Measurements from ENCODE around the gene SMIM35. TPM values are rescaled to one million over a fixed set of nuclear protein-coding genes. Genes with fewer than 3 reads are reported as not detected.

The SMIM35 gene
- total RNA-seq, 1 donor from 2014 or later = not detected

DNA sequence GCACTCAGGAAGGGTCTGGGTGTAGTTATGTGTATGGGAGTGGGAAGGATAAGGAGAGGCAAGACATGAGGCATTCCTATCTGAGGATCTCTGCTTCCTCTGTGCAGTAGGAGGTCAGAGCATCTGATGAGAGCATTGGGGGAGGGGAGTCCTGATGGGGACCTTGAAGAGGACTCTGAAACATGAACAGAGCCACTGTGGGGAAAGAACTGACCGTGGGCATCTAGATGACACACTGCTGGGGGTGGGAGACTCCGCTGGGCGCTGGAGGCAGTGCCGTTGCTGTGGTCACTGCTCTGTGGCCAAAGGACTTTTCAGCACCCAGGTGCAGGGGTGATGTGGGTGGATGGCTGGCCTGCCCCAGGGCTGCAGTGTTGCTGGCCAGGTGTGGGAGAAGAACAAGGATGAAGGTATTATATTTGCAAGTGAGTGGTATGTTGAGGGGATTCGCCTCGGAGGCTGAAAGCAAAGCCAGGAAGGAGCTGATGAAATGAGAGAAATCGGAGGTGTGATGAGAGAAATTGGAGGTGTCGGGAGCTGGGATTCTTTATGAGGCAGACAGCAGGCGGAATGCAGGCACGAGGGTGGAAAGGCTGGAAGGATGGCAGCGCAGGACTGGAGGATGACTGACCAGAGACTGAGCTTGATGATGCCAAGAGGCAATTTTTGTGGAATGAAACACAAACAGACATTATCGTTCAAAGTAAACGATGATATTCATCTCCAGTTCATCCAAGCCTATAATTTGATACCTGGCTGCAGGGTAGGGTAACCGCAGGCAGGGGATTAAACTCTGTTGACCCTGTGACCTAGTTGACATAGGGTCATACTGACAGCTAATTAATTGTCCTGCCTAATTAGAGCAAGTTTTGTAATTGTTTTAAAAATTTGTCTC lies 29.3 kb downstream of the SMIM35 start:
- DNase-seq = no peak

GRCh38 chr11:118056806-118057205 lies 30.0 kb downstream of the SMIM35 start:
- DNase-seq = no peak

GRCh38 chr11:118055966-118056365 lies 30.8 kb downstream of the SMIM35 start:
- DNase-seq = no peak

DNA sequence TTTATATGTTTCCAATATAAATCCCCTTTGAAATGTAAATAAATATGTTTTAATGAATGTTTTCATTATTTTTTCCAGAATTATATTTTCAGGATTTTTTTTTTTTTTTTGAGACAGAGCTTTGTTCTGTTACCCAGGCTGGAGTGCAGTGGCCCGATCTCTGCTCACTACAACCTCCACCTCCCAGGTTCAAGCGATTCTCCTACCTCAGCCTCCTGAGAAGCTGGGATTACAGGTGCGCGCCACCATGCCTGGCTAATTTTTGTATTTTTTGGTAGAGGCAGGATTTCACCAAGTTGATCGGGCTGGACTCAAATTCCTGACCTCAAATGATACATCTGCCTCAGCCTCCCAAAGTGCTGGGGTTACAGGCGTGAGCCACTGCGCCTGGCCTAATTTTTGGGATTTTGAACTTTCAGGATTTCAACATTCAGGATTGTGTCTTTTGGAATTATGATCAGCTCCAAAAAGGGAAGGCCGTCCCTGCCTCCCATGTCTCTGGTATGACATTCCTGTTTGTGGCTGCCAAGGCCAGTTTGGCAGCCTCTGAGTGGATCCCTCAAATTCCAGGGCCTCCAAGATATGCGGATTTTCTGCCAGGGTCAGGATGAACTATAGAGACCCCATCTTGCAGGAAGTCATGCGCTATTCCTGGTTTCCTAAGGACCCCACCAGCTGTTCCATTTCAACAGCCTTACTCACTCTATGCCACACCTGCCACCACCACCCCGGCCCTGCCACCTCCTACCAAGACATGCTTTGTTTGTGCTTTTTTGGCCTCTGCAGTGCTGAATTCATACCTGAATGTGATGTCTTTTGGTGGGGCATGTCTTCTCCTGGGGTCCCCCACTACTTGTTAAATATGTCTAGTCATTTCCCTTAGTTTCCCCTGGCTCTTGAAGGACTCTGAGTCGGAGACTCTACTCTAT lies 31.8 kb downstream of the SMIM35 start:
- no peak for DNase-seq

GRCh38 chr11:118052581-118053206 lies 34.1 kb downstream of the SMIM35 start:
- no peak for DNase-seq

DNA sequence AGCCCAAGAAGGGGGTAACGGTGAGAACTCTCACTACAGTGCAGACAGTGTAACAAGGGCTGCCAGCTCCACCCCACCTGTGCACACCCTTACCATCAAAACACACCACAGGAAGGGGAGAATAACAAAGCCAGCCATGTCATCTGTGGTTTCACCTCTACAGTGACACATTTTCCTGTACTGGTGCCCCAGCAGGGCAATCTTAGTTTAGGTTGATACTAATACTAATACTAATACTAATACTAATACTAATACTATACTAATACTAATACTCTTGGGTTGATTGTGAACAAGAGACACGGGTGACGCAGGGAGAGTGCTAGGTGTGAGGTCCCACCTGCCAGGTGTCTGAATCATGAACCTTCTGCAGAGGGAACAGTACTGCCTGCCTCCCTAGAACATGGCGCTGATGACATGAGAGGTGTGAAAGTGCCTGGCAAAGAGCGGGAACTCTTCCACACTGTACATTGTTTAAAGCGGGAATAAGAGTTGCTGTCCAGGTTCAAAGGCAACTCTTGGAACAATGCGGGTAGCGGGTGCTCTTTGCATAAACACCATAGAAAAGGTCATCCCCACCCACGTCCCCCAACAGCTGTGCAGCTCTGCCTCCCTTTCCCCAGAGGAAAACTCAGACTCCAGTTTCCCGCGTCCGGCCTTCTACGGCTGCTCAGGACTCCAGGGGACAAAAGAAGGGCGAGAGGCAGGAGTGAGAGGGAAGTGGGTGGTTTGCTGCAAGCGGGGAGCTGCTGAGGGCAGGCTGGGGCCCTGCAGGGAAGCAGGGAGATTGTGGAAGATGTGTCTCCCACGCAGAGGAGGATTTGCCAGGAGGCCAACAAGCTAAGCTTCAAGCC lies 34.9 kb downstream of the SMIM35 start:
- no peak for DNase-seq

DNA sequence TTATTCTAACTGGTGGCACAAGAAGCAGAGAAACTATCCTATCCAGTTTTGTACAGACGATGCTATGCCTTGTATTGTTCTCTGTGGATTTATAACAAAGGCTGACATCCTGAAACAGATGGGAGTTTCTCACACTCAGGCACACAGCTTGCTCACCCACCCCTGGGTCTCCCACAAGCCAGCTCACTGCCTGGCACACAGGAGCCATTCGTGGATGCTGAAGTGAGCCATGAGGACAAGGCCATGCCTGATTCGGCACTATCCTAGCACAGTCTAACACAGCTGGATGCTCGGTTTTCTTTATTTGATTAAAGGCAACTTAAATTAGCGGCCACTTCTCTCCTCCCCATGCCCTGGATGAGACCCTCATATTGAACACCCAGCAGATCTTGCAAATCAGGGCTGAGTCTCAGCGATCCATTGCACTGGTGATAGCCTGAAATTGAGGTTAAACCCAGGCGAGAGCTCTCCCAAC lies 35.6 kb downstream of the SMIM35 start:
- no peak for DNase-seq

GRCh38 chr11:118050208-118050891 lies 36.4 kb downstream of the SMIM35 start:
- no peak for DNase-seq

DNA sequence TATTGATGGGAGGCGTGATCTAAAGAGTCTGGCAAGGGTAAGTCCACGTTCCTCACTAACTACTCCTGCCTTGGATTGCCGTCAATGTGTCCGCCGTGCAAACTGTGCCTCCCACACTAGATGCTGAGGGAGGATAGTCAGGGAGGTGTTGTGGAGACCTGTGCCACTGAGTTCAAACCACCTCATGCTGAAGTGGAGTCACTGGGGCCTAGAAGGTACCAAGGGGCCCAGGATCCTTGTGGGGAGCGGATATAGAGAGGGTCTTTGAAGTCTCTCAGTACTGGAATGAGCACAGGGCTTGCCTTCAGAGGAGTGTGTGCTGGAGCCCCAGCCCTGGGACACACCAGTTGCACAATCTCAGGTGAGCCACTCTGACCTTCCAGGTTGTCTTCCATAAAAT lies 37.0 kb downstream of the SMIM35 start:
- DNase-seq = no peak

- DNase-seq = no peak
These were observed 38.0 kb downstream of the SMIM35 start for GRCh38 chr11:118048472-118049370.

GRCh38 chr11:118047749-118048148 lies 39.0 kb downstream of the SMIM35 start:
- no peak for DNase-seq

- DNase-seq = no peak
These were observed 39.6 kb downstream of the SMIM35 start for GRCh38 chr11:118046964-118047700.

DNA sequence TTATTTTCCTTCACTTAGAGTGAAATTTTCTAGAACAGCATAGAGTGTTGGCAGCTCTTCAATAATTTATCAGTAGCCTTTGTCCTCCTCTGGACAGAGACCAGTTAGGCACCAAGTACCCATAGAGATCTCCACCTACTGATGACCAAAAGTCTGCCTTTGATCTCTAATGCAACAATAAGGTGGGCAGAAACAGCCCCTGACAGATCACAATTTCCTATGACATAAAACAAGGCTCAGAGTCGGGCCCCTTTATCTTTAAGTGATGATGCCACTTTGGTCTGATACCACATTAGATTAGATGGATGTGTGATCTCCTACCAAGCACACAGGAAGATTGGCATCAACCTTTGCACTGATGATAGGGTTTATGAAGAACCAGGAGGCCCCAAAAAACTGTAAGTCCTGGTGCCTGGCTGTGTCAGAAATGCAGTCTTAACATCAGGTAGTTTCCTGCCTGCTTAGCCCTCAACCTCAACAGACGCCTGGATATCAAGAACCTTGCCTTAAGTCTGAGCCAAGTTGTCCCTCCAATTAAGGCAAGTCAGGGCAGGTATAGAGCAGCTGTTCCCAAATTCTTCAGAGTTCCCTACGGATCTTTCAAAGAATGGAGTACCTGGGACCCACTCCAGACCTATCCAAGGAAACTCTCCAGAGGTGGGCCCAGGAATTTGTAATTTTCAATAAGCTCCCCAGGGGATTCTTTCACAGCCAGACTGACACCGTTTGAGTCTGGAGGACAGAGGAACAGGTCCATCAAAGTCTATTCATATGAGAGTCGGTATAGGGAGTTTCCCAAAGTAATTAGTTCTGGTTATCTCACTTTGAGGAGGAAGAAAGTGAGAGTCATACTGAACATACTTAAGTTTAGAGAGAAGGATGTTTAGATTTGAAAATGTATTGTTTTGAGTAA lies 40.5 kb downstream of the SMIM35 start:
- DNase-seq = no peak

DNA sequence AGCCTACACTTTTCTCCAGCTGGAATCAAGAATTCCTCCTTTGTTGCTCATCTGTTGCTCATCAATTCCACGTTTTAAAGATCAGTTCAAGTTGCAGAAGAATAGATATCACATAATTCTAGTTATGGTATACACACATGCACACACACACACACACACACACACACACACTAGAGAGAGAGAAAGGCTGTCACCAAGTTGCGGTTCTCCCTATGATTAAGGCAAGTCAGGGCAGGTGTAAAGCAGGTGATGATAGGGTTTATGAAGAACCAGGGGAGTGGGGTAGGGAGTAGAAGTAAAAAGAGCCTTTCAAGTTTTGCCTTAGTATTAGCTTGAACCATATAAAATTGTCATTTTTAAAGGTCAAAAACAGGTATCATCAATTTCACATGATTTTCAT lies 41.6 kb downstream of the SMIM35 start:
- no peak for DNase-seq

- DNase-seq = no peak
These were observed 44.0 kb downstream of the SMIM35 start for GRCh38 chr11:118042796-118043195.

- DNase-seq = no peak
These were observed 44.6 kb downstream of the SMIM35 start for GRCh38 chr11:118042141-118042540.

- no peak for DNase-seq
These were observed 53.3 kb downstream of the SMIM35 start for GRCh38 chr11:118033443-118033842.

GRCh38 chr11:118028626-118029025 lies 58.1 kb downstream of the SMIM35 start:
- DNase-seq = no peak

Measured in occipital lobe (tissue), 2 donors.